HG03378 (cell line): ENCODE data around the gene SUCO.
A peak's percentile ranks its signal among the peaks of the same experiment; 100 is the strongest.
"Not testable (repeated sequence)": the region's sequence is repeated elsewhere in the genome, so short reads cannot be mapped to it uniquely, and the experiment has no call there.

Source experiments
- ATAC-seq: cut with Tn5 transposase; IDR thresholded peaks from one replicate; pipeline ENCODE4 v1.9.1; 2021; ENCODE audit warnings: mild to moderate bottlenecking, moderate library complexity; ENCODE audit not compliant: unreplicated experiment

SUCO gene, protein sequence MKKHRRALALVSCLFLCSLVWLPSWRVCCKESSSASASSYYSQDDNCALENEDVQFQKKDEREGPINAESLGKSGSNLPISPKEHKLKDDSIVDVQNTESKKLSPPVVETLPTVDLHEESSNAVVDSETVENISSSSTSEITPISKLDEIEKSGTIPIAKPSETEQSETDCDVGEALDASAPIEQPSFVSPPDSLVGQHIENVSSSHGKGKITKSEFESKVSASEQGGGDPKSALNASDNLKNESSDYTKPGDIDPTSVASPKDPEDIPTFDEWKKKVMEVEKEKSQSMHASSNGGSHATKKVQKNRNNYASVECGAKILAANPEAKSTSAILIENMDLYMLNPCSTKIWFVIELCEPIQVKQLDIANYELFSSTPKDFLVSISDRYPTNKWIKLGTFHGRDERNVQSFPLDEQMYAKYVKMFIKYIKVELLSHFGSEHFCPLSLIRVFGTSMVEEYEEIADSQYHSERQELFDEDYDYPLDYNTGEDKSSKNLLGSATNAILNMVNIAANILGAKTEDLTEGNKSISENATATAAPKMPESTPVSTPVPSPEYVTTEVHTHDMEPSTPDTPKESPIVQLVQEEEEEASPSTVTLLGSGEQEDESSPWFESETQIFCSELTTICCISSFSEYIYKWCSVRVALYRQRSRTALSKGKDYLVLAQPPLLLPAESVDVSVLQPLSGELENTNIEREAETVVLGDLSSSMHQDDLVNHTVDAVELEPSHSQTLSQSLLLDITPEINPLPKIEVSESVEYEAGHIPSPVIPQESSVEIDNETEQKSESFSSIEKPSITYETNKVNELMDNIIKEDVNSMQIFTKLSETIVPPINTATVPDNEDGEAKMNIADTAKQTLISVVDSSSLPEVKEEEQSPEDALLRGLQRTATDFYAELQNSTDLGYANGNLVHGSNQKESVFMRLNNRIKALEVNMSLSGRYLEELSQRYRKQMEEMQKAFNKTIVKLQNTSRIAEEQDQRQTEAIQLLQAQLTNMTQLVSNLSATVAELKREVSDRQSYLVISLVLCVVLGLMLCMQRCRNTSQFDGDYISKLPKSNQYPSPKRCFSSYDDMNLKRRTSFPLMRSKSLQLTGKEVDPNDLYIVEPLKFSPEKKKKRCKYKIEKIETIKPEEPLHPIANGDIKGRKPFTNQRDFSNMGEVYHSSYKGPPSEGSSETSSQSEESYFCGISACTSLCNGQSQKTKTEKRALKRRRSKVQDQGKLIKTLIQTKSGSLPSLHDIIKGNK (N-terminal part only)

DNA sequence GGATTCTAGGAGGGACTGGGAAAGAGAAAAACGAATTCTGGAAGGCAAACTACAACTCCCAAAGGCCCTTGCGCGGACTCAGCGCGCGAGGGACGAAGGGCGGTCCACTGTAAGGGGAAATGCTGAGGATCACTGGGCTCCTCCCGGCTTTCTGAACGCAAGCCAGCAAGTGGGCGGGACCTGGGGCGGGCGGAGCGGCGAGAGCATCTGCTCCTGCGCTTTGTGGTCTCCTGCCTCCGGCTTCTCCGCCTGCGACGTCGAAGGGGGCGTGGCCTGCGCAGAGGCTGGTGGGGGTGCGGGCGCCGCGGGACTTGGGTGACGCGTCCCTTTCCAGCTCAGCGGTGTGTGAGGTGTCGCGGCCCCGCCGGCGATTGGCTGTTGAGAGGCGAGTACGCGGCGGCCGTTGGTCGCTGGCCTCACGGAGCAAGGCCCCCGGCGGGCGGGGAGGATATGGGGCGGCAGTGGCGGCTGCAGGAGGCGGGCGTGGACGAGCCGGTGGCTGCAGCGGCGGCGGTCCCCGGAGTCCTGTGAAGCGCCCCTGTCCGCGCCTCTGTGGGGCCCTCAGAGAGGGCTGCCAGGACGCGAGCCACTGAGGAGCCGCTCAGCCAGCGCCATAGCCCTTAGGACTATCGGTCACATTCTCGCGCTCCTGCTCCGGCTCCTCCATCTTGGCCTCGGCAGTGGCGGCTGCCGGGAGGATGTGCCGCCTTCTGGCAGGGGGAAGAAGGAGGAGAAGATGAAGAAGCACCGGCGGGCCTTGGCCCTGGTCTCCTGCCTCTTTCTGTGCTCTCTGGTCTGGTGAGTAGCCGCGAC is at the start of gene SUCO:
Gene SUCO (plus strand): TSS at position 451 of the 813 bp plus-strand sequence. CDS start 286 bp downstream, at position 737.
- peak; percentile 79 for ATAC-seq

DNA sequence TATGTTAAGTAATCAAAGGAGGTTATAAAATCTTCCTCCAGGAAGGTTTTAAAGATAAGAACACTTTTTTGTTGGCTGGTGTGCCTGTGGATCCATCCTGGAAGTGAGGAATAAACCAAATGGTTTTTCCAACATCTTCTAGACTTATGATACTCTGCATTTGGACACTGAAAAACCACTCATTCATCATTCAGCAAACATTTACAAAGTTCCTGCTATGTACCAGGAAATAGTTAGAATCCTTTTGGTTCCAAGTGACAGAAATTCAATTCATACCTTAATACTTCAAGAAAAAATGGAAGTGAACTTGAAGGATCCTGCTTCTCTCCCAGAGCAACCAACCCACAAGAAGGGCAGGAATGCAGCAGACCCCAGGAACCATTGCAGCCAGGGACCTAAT is 49.5 kb upstream of the SUCO start:
- ATAC-seq: no peak

DNA sequence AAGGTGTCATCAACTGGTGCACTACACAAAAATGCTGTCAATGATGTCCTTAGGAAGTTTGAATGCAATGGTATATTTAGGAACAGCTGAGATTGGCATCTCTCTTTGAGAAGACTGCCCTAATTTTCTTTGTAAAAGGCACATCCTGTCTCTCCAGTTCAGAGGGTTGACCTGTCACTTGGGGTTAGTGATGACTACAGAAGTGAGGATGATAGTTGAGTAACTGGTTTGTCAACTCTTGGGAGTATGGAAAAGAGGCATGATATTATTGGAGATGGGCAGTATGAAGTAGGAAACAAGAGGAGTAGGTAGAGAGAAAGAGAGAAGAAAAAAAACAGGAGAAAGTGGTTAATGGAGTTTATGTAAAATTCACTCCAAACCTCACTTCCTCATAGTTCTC is 48.7 kb upstream of the SUCO start:
- ATAC-seq: no peak

DNA sequence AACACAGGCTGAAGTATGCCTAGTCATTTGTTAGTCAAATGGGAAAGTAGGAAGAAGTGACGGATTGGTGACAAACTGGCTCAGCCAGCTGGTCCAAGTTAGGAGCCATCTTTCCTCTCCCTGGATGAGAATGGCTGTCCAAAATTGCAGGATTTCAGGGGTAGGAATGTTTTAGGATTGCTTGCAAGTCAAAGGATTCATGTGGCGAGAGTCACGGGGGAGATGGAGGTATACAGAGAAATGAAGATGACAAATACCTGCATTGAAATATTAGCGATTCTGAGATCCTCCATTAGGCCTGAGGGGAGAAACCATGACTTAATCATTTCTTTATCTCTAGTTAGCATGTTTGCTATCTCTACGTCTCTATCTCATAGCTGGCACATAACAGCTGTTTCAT is 47.3 kb upstream of the SUCO start:
- ATAC-seq: no peak

DNA sequence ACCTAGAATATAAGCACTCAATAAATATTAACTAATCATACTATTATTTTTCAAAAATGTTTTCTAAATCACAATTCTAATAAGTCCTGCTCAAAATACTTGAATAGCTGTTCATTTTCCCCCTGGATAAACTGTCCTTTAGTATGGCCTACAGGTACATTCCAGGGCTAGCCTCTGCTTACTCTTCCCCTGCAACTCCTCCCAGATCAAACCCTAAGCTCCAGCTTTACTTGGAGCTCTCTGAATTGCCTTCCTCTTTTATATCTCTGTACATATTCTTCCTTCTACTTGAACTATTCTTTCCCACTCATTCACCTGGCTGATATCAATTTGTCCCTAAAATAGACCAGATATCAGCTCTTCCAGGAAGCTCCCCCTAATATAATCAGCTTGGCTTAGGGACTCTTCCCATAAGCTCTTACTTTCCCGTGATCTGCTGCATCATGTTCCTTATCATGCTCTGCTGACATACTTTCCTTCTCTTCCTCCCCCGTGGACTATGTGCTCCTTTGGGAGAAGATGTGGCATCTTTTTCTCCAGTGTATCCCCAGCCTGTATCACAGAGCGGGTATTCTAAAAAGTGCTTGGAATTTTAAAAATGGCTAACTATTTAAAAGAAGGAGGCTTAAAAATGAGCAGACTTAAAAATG is 46.0 kb upstream of the SUCO start:
- ATAC-seq: no peak

DNA sequence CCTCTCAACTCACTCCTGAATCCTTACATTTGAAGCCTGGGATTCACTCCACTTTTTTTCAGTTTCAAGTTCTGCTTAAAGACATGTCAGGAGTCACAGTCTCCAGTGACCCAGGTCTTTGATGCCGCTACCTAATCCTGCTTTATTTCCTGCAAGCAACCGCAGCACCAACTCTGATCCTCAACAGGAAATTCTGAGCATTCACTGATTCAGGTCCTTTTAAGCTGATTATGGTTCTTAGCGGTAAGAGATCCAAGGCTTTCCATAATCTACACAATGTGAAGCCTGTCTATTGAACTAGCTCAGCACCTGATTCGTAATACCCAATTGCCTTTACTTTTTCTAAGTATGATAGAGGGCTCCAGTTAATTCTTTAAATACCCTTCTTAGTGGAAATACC is 45.4 kb upstream of the SUCO start:
- no peak for ATAC-seq

DNA sequence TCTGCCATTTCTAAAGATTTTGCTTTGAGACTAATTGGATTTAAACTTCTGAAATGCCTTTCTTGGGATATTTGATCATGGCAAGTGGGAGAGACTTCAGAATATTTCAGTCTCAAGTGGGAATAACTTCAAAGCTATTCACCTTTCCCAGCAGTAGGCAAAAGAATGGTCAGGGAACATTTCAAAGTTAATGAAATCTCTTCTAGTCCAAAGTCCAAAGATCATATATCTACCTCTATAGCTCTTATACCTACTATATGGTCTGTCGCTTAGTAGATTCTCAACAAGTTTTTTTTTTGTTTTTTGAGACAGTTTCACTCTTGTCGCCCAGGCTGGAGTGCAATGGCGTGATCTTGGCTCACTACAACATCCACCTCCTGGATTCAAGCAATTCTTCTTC is 44.6 kb upstream of the SUCO start:
- ATAC-seq: no peak

DNA sequence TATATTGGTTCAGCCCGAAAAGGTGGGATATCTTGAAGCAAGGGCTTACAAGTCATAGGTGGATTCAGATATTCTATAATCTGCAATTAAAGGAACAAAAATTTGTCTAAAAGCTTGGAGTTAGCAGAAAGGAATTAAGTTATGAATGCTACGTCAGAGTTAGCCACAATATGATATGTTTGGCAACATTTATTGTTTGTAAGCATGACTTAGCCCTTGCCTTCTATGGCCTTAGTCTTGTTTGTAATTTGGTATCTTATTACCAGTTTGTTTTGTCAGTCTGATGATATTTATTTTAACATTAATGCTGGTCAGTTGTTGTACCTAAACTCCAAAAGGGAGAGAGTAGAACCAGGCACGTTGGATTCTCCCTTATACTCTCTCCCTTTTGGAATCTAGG is 43.1 kb upstream of the SUCO start:
- ATAC-seq: no peak

DNA sequence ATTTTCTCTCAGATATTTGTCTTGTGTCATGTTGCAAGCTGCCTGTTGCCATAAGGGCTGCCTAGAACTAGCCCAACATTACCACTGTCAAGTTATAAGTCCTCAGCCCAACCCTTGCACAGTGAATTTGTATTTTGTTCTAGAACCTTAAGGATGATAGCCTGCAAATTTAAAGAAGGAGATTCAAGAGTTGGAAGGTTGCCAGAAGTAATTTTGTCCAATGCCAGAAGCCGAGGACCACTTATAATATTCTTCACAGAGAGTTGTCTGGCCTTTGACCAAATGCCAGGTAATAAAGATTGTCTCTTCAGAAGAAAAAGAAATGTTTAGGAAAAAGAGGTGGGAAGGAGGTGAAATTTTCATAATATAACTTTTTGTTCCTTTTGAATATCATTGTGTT is 40.5 kb upstream of the SUCO start:
- no peak for ATAC-seq

DNA sequence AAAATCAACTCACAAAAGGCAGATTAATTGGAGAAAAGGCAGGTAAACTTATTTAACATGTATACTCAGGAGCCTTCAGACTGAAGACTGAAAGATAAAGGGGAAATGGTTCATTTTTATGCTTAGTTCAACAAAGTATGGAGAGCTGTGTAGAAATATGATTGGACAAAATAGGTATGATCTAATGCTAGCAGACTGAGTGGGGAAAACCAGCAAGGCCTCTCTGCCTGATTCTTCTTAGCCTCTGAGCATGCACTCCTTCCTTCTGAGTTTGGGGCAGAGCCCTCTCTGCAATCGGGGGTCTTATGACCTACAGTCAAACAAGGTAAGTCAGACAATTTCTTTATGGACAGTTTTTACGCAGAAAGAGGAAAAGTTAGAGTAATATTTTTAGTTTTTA is 38.8 kb upstream of the SUCO start:
- no peak for ATAC-seq

DNA sequence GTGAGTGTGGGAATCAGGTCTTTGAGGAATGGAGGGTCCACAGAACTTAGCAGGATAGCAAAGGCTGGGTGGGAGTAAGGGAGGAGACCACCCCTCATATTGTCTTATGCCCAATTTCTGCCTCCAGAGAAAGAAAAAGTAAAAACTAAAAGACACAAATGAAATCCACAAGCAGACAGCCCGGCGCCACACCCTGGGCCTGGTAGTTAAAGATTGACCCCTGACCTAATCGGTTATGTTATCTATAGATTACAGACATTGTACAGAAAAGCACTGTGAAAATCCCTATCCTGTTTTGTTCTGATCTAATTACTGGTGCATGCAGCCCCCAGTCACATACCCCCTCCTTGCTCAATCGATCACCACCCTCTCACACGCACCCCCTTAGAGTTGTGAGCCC is 36.8 kb upstream of the SUCO start:
- ATAC-seq: not testable (repeated sequence)

DNA sequence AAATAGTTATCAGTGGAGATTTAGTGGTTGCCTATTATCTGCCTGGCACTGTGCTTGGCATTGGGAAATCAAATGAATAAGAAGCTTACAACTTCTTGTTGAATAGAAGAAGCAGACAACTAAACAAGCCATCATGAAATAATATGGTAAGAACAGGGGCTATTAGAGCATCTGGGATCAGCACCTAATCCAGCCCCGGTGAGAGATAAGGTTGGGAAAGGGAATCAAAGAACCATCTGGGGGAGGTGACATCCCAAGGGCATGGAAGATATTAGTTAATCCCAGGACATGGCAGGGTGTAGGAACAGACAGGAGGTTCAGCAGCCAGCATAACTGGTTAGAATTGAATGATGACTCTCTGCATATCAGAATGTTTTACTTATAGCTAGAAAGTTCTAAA is 36.3 kb upstream of the SUCO start:
- no peak for ATAC-seq

DNA sequence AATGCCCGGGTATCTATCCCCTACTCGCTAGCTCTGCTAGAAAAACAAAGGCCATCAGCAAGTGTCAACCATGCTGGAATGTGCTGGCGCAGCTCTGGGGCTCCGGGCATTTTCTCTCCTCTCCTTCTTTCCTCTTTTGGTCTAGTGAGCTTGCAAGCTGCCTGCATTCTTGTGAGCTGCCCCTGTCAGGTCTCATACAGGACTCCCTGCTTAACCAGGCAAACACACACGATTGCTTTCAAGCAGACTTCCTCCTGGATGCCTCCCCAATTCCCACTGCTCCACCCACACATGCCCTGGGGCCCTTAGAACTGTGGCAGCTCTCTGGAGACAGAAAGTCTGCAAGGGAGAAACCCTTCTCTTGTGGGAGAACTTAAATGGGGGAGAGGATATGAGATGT is 35.7 kb upstream of the SUCO start:
- ATAC-seq: no peak

DNA sequence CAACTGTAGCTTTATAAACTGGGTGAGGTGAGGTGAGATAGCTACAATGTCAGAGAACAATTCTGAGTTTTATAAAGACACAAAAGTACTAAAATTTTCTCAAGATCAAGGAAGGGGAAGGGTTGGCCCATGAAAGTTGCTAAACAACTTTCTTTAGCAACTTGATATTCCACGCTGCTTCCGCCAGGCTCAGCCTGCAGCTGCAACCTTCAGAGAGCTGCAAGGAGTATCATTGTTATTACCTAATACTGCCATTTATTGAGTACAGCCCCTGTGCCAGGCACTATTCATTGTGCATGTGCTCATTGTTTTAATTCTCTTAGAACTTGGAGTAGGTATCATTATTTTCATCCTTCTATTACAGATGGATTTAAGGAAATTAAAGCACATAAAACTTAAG is 34.1 kb upstream of the SUCO start:
- ATAC-seq: no peak

DNA sequence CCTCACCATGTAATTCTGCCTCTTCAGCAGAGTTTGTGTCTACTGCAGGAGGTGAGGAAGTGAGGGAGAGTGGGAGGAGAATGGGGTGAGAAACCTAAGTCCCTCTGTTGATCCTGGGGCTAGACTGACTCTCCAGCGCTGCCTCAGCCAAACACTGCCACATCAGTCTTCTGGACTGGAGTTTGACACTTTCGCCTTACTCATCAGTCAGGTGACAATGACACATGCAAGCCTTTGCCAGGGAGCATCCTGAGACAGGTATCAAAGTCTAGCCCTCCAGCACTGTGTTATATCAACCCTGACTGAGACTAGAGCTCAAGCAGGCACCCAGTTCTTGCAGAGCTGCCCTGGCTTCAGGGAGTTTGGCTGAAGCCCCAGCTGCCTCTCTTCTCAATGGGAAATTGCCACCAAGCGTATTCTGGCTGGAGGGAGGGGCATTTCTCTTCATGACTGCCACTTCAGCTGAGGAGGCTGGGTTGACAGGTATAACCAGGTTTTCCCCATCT is 33.3 kb upstream of the SUCO start:
- ATAC-seq: no peak

DNA sequence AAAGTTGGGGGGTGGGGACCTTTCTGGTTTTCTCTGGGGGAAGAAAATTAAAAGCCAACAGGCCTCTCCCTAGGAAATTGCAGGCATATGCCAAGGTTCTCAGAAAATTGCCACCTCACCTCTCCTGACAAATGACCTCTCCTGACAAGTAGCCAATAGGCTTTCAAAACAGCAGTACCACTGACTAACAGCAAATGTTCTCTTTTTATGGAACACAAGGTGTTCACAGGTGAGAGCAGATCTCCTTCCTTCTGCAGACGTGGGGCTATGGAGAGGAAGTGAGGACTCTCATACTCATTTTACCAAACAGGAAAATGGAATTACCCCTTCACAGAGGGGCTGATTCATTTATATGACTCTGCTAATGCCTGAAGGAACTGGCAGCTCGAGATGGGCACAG is 32.7 kb upstream of the SUCO start:
- no peak for ATAC-seq

DNA sequence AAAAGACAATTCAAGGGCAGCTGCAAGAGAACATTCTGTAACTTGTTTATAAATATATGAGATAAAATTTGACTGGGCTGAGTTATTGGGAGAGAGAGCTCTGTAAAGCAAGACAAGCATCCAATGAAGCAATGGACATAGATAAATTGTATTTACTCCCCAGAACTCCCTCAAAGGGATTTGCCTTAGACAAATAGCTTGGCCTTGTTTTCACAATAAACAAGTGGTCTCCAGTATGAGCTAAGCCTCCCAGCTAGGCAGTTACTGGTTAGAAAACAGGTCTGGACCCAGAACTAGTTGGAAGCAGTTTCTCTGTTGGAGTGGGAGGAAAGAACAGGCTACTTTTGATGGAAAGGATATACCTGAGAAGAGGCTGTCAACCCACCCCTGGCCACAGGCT is 25.2 kb upstream of the SUCO start:
- no peak for ATAC-seq

DNA sequence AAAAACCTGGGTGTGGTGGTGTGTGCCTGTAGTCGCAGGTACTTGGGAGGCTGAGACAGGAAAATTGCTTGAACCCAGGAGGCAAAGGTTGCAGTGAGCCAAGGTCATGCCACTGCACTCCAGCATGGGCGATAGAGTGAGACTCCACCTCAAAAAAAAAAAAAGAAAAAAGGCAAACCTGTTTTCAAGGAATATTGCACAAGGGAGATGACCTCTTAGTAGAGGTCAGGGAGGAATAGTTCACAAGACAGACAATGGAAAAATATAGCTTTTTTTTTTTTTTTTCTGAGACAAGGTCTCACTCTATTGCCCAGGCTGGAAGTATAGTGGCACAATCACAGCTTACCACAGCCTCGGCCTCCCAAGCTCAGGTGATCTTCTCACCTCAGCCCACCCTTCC is 22.5 kb upstream of the SUCO start:
- no peak for ATAC-seq

DNA sequence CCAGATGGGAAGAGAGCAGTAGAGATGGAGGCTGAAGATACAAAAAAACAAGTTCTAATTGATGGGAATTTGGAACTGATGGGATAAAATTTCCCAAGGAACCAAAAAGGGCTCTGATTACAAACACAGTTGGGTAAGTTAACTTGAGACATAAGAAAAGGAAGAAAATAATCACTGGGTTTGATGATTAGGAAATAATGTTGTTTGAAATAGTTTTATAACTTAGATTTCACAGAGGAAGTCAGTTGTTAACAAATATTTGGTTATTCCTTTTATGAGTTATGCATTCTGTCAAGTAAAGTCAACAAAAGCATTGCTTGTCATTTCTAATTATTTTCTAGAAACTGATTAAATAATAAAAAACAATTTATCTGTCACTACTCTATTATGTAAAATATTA is 20.4 kb upstream of the SUCO start:
- no peak for ATAC-seq

DNA sequence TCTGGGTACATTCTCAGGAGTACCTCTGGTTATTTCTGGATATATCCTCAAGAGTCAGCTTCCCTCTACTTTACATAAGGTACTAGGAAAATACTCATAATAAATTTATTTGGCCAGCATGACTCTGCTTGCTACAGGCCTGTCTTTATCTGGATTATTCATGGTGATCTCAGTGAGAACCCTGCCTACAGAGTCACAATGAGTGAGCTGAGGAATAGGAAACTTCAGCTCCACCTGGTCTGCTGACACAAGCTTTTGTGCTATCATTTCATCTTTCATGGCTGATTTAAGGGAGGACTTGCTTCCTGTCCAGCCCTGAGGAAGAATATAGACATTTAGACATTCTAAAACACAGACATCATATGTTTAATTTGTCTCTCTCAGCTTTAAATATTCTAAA is 19.5 kb upstream of the SUCO start:
- no peak for ATAC-seq
